Measurements from ENCODE around the gene MCC.

Gene MCC

DNA sequence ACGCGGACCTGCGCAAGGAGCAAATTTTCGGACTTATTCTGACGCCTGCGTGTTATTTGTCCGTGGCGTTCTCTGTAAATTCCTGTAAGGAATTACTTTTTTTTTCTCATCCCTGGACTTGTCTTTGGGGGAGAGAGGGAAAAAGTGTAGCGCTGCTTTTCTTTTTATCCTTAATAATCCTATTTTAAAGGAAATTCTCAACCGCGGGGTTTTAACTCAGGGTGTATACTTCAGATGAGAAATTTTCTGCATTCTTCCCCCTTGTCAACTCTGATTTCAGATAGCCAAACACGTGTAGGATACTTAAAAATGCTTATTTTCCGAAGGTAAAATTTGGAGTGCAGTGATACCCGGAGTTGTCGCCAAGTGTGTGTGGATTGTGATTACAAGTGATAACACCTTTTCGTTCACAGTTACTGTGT is 510.8 kb downstream of the MCC start:
- TF ChIP-seq REST (IDR thresholded peaks at IDR 0.05; ENCODE audit: insufficient read depth in 1 of 2, low read depth in 2 of 2, low read length in 2 of 2) (no peak), TAF1 (IDR thresholded peaks at IDR 0.05; ENCODE audit: borderline replicate concordance, insufficient read depth, low read length) (no peak), FOXP2 (optimal IDR thresholded peaks at IDR 0.05; ENCODE audit: borderline replicate concordance, extremely low read depth, extremely low read length, insufficient read depth) (no peak), POLR2AphosphoS5 (IDR thresholded peaks at IDR 0.05; ENCODE audit: low read depth, low read length) (no peak), SIN3A (IDR thresholded peaks at IDR 0.05; ENCODE audit: borderline replicate concordance, insufficient read depth, low read length) (no peak)

DNA sequence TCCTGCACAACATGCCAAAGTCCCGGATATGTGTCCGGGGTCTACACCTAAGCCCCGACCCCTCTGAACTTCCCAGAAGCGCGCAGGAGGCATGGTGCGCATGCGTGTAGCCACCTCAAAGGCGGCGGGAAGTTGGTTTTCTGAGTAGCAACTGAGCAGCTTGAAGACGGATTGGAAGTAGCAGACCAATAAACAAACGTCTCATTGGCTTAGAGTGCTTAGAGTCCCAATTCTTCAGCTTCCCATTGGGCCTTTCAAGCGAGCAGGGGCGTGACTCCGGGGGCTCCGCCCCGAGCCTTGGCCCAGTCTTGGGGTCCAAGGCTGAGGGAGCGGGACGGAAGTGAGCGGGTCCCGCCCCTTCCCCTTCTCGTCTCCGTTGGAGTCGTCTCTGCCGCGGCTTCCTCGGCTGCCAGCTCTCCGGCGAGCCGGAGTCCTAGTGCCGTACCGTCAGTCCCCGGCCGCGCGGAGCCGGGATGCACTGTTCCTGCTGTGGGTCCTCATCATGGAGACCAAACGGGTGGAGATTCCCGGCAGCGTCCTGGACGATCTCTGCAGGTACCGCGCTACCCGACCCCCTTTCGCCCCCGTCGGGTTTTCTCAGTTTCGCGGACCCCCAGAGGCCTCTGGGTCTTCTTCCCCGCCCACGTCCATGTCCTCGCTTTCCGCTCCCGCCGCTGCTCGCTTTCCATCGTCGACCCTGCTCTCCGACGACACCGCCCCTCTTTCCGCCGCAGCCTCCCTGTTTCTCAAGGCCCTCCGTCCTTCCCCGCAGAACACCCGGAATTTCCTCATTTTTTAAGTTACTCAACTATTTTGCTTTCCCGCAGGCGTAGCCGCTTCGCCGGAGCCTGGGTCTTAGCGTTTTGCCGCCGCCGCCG is 511.6 kb downstream of the MCC start, which contains the start of gene DCP2:
DCP2 (plus strand) TSS at position 367 of the 878 bp plus-strand sequence; CDS start at position 503, 136 bp downstream.
- peak in 1 of 2 experiments; percentile 38; a peak in 1 of 4 replicates for TF ChIP-seq REST (IDR thresholded peaks at IDR 0.05; ENCODE audit: insufficient read depth in 1 of 2, low read depth in 2 of 2, low read length in 2 of 2)
- TF ChIP-seq FOXP2 (optimal IDR thresholded peaks at IDR 0.05; ENCODE audit: borderline replicate concordance, extremely low read depth, extremely low read length, insufficient read depth): peak; percentile 52
- TF ChIP-seq POLR2AphosphoS5 (IDR thresholded peaks at IDR 0.05; ENCODE audit: low read depth, low read length): peak; percentile 94
- peak; percentile 62; the same call in 1 of the 2 replicates for TF ChIP-seq SIN3A (IDR thresholded peaks at IDR 0.05; ENCODE audit: borderline replicate concordance, insufficient read depth, low read length)
- peak; percentile 91 for TF ChIP-seq TAF1 (IDR thresholded peaks at IDR 0.05; ENCODE audit: borderline replicate concordance, insufficient read depth, low read length)

- TF ChIP-seq POLR2AphosphoS5 (IDR thresholded peaks at IDR 0.05; ENCODE audit: low read depth, low read length) (no peak), TAF1 (IDR thresholded peaks at IDR 0.05; ENCODE audit: borderline replicate concordance, insufficient read depth, low read length) (no peak), SIN3A (IDR thresholded peaks at IDR 0.05; ENCODE audit: borderline replicate concordance, insufficient read depth, low read length) (no peak), REST (IDR thresholded peaks at IDR 0.05; ENCODE audit: insufficient read depth in 1 of 2, low read depth in 2 of 2, low read length in 2 of 2) (no peak), FOXP2 (optimal IDR thresholded peaks at IDR 0.05; ENCODE audit: borderline replicate concordance, extremely low read depth, extremely low read length, insufficient read depth) (no peak)
Observed at GRCh38 chr5:112975721-112976431, 512.4 kb downstream of the MCC start.

GRCh38 chr5:112974901-112975300 is 513.4 kb downstream of the MCC start:
- no peak for TF ChIP-seq REST (IDR thresholded peaks at IDR 0.05; ENCODE audit: insufficient read depth in 1 of 2, low read depth in 2 of 2, low read length in 2 of 2)
- no peak for TF ChIP-seq TAF1 (IDR thresholded peaks at IDR 0.05; ENCODE audit: borderline replicate concordance, insufficient read depth, low read length)
- TF ChIP-seq SIN3A (IDR thresholded peaks at IDR 0.05; ENCODE audit: borderline replicate concordance, insufficient read depth, low read length): no peak
- TF ChIP-seq POLR2AphosphoS5 (IDR thresholded peaks at IDR 0.05; ENCODE audit: low read depth, low read length): no peak
- no peak for TF ChIP-seq FOXP2 (optimal IDR thresholded peaks at IDR 0.05; ENCODE audit: borderline replicate concordance, extremely low read depth, extremely low read length, insufficient read depth)
